C4-2B (cell line): Measurements from ENCODE around the gene PUDP.

ENCODE experiments used
- H3K27ac ChIP-seq: fragments of 450-650 bp; 2 replicates; pipeline ENCODE4 v1.5.1; 2017
- CTCF ChIP-seq: fragments of 450-650 bp; conservative IDR thresholded peaks from 2 replicates; pipeline ENCODE4 v1.5.1; 2017; ENCODE audit warnings: mild to moderate bottlenecking
- ZFX ChIP-seq: fragments of 450-650 bp; IDR thresholded peaks from 2 replicates; pipeline ENCODE4 v1.6.1; 2017

PUDP gene

GRCh38 chrX:7083021-7083420, 64.9 kb downstream of the PUDP start:
- no peak overlapping the region for H3K27ac ChIP-seq
- no peak for TF ChIP-seq CTCF
- TF ChIP-seq ZFX, result no peak

DNA sequence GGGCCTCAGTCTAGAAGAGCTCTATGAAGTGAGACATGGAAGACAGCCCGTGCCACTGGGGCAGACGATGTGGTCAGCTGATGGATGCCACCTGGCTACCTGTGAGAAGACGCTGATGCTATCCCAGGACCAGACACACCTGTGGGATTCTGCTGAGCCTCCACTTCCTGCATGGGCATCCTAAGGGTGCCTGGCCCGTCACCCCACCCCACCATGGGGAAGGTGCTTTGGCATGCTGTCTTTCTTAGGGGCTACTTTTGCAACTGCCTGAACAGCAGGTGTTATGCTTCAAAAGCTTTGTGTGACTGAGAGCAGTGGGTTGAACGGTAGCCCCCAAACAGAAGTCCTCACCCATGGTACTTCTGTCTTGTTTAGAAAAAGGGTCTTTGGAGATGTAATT, 65.4 kb downstream of the PUDP start:
- TF ChIP-seq CTCF (no peak), ZFX (no peak)
- H3K27ac ChIP-seq, result no peak overlapping the region

- no peak for TF ChIP-seq ZFX
- no peak overlapping the region for H3K27ac ChIP-seq
These were observed 70.4 kb downstream of the PUDP start for GRCh38 chrX:7077241-7078230.

DNA sequence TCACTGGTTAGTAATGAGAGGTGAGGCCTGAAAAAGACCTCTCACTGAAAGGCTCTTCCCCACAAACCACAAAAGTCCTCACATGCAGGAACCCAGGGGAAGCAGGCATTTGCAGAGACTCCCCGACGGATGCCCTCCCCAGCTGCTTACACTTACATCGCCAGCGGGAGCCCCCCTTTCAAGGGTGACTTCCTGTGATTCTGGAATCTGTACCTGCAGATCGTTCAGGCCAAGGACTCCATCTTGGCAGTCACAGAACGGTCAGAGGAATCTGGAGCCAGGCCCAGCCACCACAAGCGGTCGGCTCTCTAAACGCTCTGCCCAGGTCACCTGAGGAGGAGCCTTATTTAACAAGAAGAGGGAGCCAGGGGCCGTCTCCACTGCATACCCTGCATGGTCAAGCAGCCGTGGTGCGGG, 71.7 kb downstream of the PUDP start:
- no peak overlapping the region for H3K27ac ChIP-seq
- no peak for TF ChIP-seq CTCF
- TF ChIP-seq ZFX, result no peak

- peak overlapping the region; percentile 65 for H3K27ac ChIP-seq
- TF ChIP-seq CTCF, result no peak
- no peak for TF ChIP-seq ZFX
These were observed 73.1 kb downstream of the PUDP start for GRCh38 chrX:7074908-7075204.

DNA sequence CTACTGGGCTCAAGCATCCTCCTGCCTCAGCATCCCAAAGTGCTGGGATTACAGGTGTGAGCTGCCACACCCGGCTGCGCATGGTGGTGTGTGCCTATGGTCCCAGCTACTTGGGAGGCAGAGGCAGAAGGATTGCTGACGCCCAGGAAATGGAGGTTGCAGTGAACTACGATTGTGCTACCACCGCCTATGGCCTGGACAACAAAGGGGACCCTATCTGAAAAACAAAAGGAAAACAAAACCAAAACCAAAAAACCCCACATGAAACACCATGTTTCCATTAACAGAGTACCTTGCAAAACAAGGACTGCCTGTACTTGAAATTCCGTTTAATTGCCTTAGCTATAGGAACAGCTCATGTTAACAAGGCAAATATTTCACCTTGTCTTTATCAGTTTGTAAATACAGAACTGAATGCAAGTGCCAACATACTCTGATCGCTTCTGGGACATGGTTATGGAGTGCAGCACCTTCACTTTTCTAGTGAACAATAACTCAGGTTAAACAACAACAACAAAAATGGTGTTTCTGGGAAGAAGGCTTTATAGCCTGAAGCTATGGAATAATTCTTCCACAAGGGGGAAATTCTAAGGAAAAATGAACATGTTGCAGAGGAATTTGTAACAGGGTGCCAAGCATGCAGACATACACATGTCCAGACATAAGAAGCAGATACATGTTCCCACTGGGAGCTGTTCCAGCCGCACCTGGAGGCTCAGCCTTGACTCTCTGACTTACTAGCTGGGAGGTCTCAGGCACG, 73.6 kb downstream of the PUDP start:
- peak overlapping the region; percentile 71 for H3K27ac ChIP-seq
- TF ChIP-seq CTCF, result peak; percentile 19
- TF ChIP-seq ZFX, result no peak

GRCh38 chrX:7073336-7073735, 74.6 kb downstream of the PUDP start:
- H3K27ac ChIP-seq, result peak overlapping the region; percentile 71
- TF ChIP-seq CTCF, result no peak
- no peak for TF ChIP-seq ZFX
